AG04450 (cell line): ENCODE measurements around the gene AK3. TPM values are rescaled to one million over a fixed set of nuclear protein-coding genes. Genes with fewer than 3 reads are reported as not detected.
"Not testable (repeated sequence)": the region's sequence is repeated elsewhere in the genome, so short reads cannot be mapped to it uniquely, and the experiment has no call there.

Source experiments
- CTCF ChIA-PET: fragments of 300-600, 350-600 bp; formaldehyde crosslinking; extraction: SDS; loops from one replicate; lab custom pipeline; 2022; ENCODE audit warnings: antibody characterized with exemption, inconsistent platforms; lab: Charles Lee
- POLR2A ChIA-PET: fragments of 350-600 bp; formaldehyde crosslinking; extraction: SDS; loops from one replicate; lab custom pipeline; 2021; ENCODE audit warnings: antibody characterized with exemption, inconsistent platforms; lab: Yijun Ruan, JAX
- DNase-seq: peaks from one replicate; pipeline ENCODE4 v3.0.0-alpha.2; 2011; ENCODE audit warnings: low read depth, low spot score
- H3K27ac ChIP-seq: one replicate; pipeline ENCODE4 v1.5.1; 2012; ENCODE audit warnings: low read depth, low read length, control low read depth
- H3K27me3 ChIP-seq: one replicate; pipeline ENCODE4 v1.6.0; 2012; ENCODE audit warnings: low read length; ENCODE audit not compliant: control insufficient read depth, insufficient read depth
- H3K4me3 ChIP-seq: 2 replicates; pipeline ENCODE4 v1.5.1; 2011; ENCODE audit warnings: mild to moderate bottlenecking, low read depth, low read length, control low read depth
- H3K9me3 ChIP-seq: 2 replicates; pipeline ENCODE4 v1.5.1; 2012; ENCODE audit warnings: low read length; ENCODE audit not compliant: control insufficient read depth, insufficient read depth
- CTCF ChIP-seq: IDR thresholded peaks from 2 replicates; pipeline ENCODE4 v1.5.1; 2011; ENCODE audit warnings: low read depth, low read length, control low read depth, inconsistent platforms
- polyA plus RNA-seq: library from polyadenylated mRNA; depleted of rRNA; stranded (reverse); fragments of >200 nt; gene quantifications from 2 replicates; pipeline ENCODE4 v1.2.3, GENCODE V29; 2011

AK3 gene
- polyA plus RNA-seq, 1 experiment, result 70.3 TPM

- no peak for DNase-seq
- CTCF ChIA-PET, result interaction anchor here (0.9 to 1.9 kb wide), 3 partner anchors 13 to 204 kb away, joined by 4 read pairs; no protein-coding TSS in a partner anchor
- Histone ChIP-seq H3K9me3 (no peaks in the 10 kb centered on the region), H3K27me3 (peaks cover 3% of the 10 kb centered on the region), H3K4me3 (no peak overlapping the region), H3K27ac (no peak overlapping the region)
- POLR2A ChIA-PET, result no interaction called here
- TF ChIP-seq CTCF, result no peak
Observed at GRCh38 chr9:4784403-4784802, 43.4 kb upstream of the AK3 start.

GRCh38 chr9:4783191-4783590 lies 42.2 kb upstream of the AK3 start:
- H3K9me3 ChIP-seq, DNase-seq, H3K27ac ChIP-seq, H3K27me3 ChIP-seq, H3K4me3 ChIP-seq: not testable (repeated sequence)
- CTCF ChIA-PET, result interaction anchor here (1.5 to 1.9 kb wide), 2 partner anchors 14 to 24 kb away, joined by 4 read pairs; no protein-coding TSS in a partner anchor
- POLR2A ChIA-PET, result interaction anchor here (0.7 kb wide), 1 partner anchor 9 kb away, joined by 4 read pairs; no protein-coding TSS in a partner anchor

- H3K27me3 ChIP-seq, result peaks cover 3% of the 10 kb centered on the region
- no peak for DNase-seq
- H3K4me3 ChIP-seq, result no peak overlapping the region
- no peak overlapping the region for H3K27ac ChIP-seq
- ChIA-PET POLR2A (no interaction called here), CTCF (no interaction called here)
- H3K9me3 ChIP-seq, result no peaks in the 10 kb centered on the region
- TF ChIP-seq CTCF, result no peak
Observed at GRCh38 chr9:4781408-4781807, 40.4 kb upstream of the AK3 start.

GRCh38 chr9:4780651-4781050 lies 39.6 kb upstream of the AK3 start:
- Histone ChIP-seq H3K4me3 (no peak overlapping the region), H3K27ac (no peak overlapping the region), H3K27me3 (peaks cover 3% of the 10 kb centered on the region), H3K9me3 (no peaks in the 10 kb centered on the region)
- TF ChIP-seq CTCF, result no peak
- ChIA-PET POLR2A (no interaction called here), CTCF (no interaction called here)
- DNase-seq, result no peak

GRCh38 chr9:4774958-4775357 lies 34.0 kb upstream of the AK3 start:
- DNase-seq, H3K27ac ChIP-seq, H3K27me3 ChIP-seq, H3K9me3 ChIP-seq, POLR2A ChIA-PET, H3K4me3 ChIP-seq: not testable (repeated sequence)
- CTCF ChIA-PET, result interaction anchor here (1.0 kb wide), 1 partner anchor 12 kb away, joined by 4 read pairs; no protein-coding TSS in a partner anchor

- POLR2A ChIA-PET, result no interaction called here
- no peak for DNase-seq
Observed at GRCh38 chr9:4774209-4774608, 33.2 kb upstream of the AK3 start.

More at GRCh38 chr9:4774209-4774608, 33.2 kb upstream of the AK3 start:
- H3K27me3 ChIP-seq, result no peaks in the 10 kb centered on the region
- no peak for TF ChIP-seq CTCF
- no peak overlapping the region for H3K4me3 ChIP-seq
- H3K27ac ChIP-seq, result no peak overlapping the region
- CTCF ChIA-PET, result interaction anchor here (1.0 kb wide), 1 partner anchor 11 kb away, joined by 4 read pairs; no protein-coding TSS in a partner anchor
- no peaks in the 10 kb centered on the region for H3K9me3 ChIP-seq
